ENCODE data around the gene CCDC78. TPM values are rescaled to one million over a fixed set of nuclear protein-coding genes. Genes with fewer than 3 reads are reported as not detected.

CCDC78 gene
- total RNA-seq, 6 experiments from 2014 or later: 2.2 to 4.1 (median 3.4) TPM

GRCh38 chr16:751152-752006 lies 25.1 kb upstream of the CCDC78 start:
- Mint-ChIP-seq H3K36me3 (ENCODE audit: low read depth) (peaks cover 2% of the 10 kb centered on the region; the same call in 1 of the 2 replicates), H3K9me3 (no peaks in the 10 kb centered on the region), H3K27me3 (ENCODE audit: insufficient read depth) (peaks cover 12% of the 10 kb centered on the region), H3K4me3 (no peak overlapping the region), H3K27ac (no peak overlapping the region), H3K4me1 (ENCODE audit: low read depth) (peaks cover 6% of the 10 kb centered on the region; the same call in 1 of the 2 replicates)
- DNase-seq: no peak
- TF ChIP-seq CTCF (IDR thresholded peaks at IDR 0.05): no peak

GRCh38 chr16:750485-750884 lies 24.2 kb upstream of the CCDC78 start:
- no peaks in the 10 kb centered on the region for H3K9me3 Mint-ChIP-seq
- no peak for DNase-seq
- no peak overlapping the region for H3K4me3 Mint-ChIP-seq
- no peak overlapping the region for H3K27ac Mint-ChIP-seq
- peaks cover 6% of the 10 kb centered on the region; the same call in 1 of the 2 replicates for H3K4me1 Mint-ChIP-seq (ENCODE audit: low read depth)
- peaks cover 7% of the 10 kb centered on the region for H3K27me3 Mint-ChIP-seq (ENCODE audit: insufficient read depth)
- no peak for TF ChIP-seq CTCF (IDR thresholded peaks at IDR 0.05)
- no peaks in the 10 kb centered on the region for H3K36me3 Mint-ChIP-seq (ENCODE audit: low read depth)

- no peaks in the 10 kb centered on the region for H3K9me3 Mint-ChIP-seq
- H3K4me3 Mint-ChIP-seq: no peak overlapping the region
- H3K4me1 Mint-ChIP-seq (ENCODE audit: low read depth): peaks cover 6% of the 10 kb centered on the region; the same call in 1 of the 2 replicates
- peak overlapping the region; percentile 46; the same call in 1 of the 2 replicates for H3K27ac Mint-ChIP-seq
- TF ChIP-seq CTCF (IDR thresholded peaks at IDR 0.05): no peak
- H3K27me3 Mint-ChIP-seq (ENCODE audit: insufficient read depth): peaks cover 3% of the 10 kb centered on the region
- DNase-seq: peak; percentile 75
- H3K36me3 Mint-ChIP-seq (ENCODE audit: low read depth): no peaks in the 10 kb centered on the region
These were observed 22.8 kb upstream of the CCDC78 start for GRCh38 chr16:749010-749409.

GRCh38 chr16:747978-748746 lies 21.9 kb upstream of the CCDC78 start:
- Mint-ChIP-seq H3K9me3 (no peaks in the 10 kb centered on the region), H3K4me3 (no peak overlapping the region), H3K36me3 (ENCODE audit: low read depth) (no peaks in the 10 kb centered on the region), H3K27me3 (ENCODE audit: insufficient read depth) (peaks cover 3% of the 10 kb centered on the region), H3K27ac (no peak overlapping the region), H3K4me1 (ENCODE audit: low read depth) (peaks cover 6% of the 10 kb centered on the region; the same call in 1 of the 2 replicates)
- TF ChIP-seq CTCF (IDR thresholded peaks at IDR 0.05): no peak
- DNase-seq: no peak

GRCh38 chr16:746637-747036 lies 20.4 kb upstream of the CCDC78 start:
- H3K4me3 Mint-ChIP-seq: no peak overlapping the region
- no peak for TF ChIP-seq CTCF (IDR thresholded peaks at IDR 0.05)
- peaks cover 6% of the 10 kb centered on the region; the same call in 1 of the 2 replicates for H3K4me1 Mint-ChIP-seq (ENCODE audit: low read depth)

More at GRCh38 chr16:746637-747036, 20.4 kb upstream of the CCDC78 start:
- Mint-ChIP-seq H3K9me3 (no peaks in the 10 kb centered on the region), H3K27ac (no peak overlapping the region), H3K27me3 (ENCODE audit: insufficient read depth) (peaks cover 5% of the 10 kb centered on the region; the same call in 1 of the 2 replicates), H3K36me3 (ENCODE audit: low read depth) (no peaks in the 10 kb centered on the region)
- DNase-seq: no peak

Measured in HFFc6 (cell line).